H9 (cell line): ENCODE data around the gene LYVE1. TPM values are rescaled to one million over a fixed set of nuclear protein-coding genes. Genes with fewer than 3 reads are reported as not detected.

ENCODE experiments used
- DNase-seq: peaks from one replicate; pipeline ENCODE4 v3.0.0-alpha.2; 2017
- H2AFZ ChIP-seq: one replicate; pipeline ENCODE4 v1.6.1; 2013; ENCODE audit warnings: mild to moderate bottlenecking, low read length, control low read depth, moderate library complexity
- H2AK5ac ChIP-seq: 2 replicates; pipeline ENCODE4 v1.6.1; 2013; ENCODE audit warnings: low read length, control low read depth, mixed read lengths; ENCODE audit not compliant: insufficient read length
- H2BK120ac ChIP-seq: one replicate; pipeline ENCODE4 v1.6.1; 2013; ENCODE audit warnings: low read depth, mild to moderate bottlenecking, low read length, control low read depth, inconsistent platforms; ENCODE audit not compliant: poor library complexity, severe bottlenecking
- H2BK12ac ChIP-seq: 2 replicates; pipeline ENCODE4 v1.6.1; 2013; ENCODE audit warnings: low read length, control low read depth, mixed read lengths, low read depth; ENCODE audit not compliant: insufficient read length
- H2BK15ac ChIP-seq: 2 replicates; pipeline ENCODE4 v1.6.1; 2013; ENCODE audit warnings: low read depth, low read length, control low read depth
- H2BK20ac ChIP-seq: one replicate; pipeline ENCODE4 v1.6.1; 2013; ENCODE audit warnings: low read depth, mild to moderate bottlenecking, low read length, control low read depth, inconsistent platforms; ENCODE audit not compliant: poor library complexity, severe bottlenecking
- H2BK5ac ChIP-seq: 2 replicates; pipeline ENCODE4 v1.6.1; 2013; ENCODE audit warnings: low read length, control low read depth, mixed read lengths; ENCODE audit not compliant: insufficient read length
- H3K14ac ChIP-seq: 2 replicates; pipeline ENCODE4 v1.6.1; 2013; ENCODE audit warnings: low read length, control low read depth; ENCODE audit not compliant: insufficient read depth
- H3K18ac ChIP-seq: 2 replicates; pipeline ENCODE4 v1.6.1; 2013; ENCODE audit warnings: low read depth, mild to moderate bottlenecking, mixed read lengths, low read length, control low read depth; ENCODE audit not compliant: insufficient read length
- H3K23ac ChIP-seq: 2 replicates; pipeline ENCODE4 v1.6.1; 2013; ENCODE audit warnings: low read length, control low read depth, mixed read lengths, low read depth; ENCODE audit not compliant: insufficient read length
- H3K23me2 ChIP-seq: 2 replicates; pipeline ENCODE4 v1.6.1; 2013; ENCODE audit warnings: low read depth, mild to moderate bottlenecking, mixed read lengths, low read length, control low read depth; ENCODE audit not compliant: insufficient read length, poor library complexity, severe bottlenecking
- H3K27ac ChIP-seq: 2 replicates; pipeline ENCODE4 v1.5.1; 2013; ENCODE audit warnings: low read length, control low read depth, mixed read lengths, low read depth; ENCODE audit not compliant: insufficient read length
- H3K27me3 ChIP-seq: 2 replicates; pipeline ENCODE4 v1.6.1; 2013; ENCODE audit warnings: low read length, control low read depth, inconsistent platforms; ENCODE audit not compliant: insufficient read depth
- H3K4ac ChIP-seq: 2 replicates; pipeline ENCODE4 v1.6.1; 2013; ENCODE audit warnings: low read depth, mild to moderate bottlenecking, control low read depth, inconsistent platforms, low read length, moderate library complexity
- H3K4me1 ChIP-seq: 2 replicates; pipeline ENCODE4 v1.6.1; 2013; ENCODE audit warnings: low read length, control low read depth, inconsistent platforms; ENCODE audit not compliant: insufficient read depth
- H3K4me2 ChIP-seq: 2 replicates; pipeline ENCODE4 v1.6.1; 2013; ENCODE audit warnings: low read length, control low read depth, mixed read lengths; ENCODE audit not compliant: insufficient read length, insufficient read depth
- H3K56ac ChIP-seq: 2 replicates; pipeline ENCODE4 v1.6.1; 2013; ENCODE audit warnings: low read depth, mild to moderate bottlenecking, mixed read lengths, low read length, control low read depth; ENCODE audit not compliant: insufficient read length
- H3K79me1 ChIP-seq: 2 replicates; pipeline ENCODE4 v1.6.1; 2013; ENCODE audit warnings: low read depth, mild to moderate bottlenecking, moderate library complexity, low read length, control low read depth, inconsistent platforms; ENCODE audit not compliant: insufficient read depth, poor library complexity, severe bottlenecking
- H3K79me2 ChIP-seq: 2 replicates; pipeline ENCODE4 v1.6.1; 2013; ENCODE audit warnings: low read length, control low read depth, inconsistent platforms; ENCODE audit not compliant: insufficient read depth
- H3K9ac ChIP-seq: 2 replicates; pipeline ENCODE4 v1.6.1; 2013; ENCODE audit warnings: low read length, control low read depth, mixed read lengths; ENCODE audit not compliant: insufficient read length; ENCODE audit errors: extremely low read depth
- H3K9me3 ChIP-seq: one replicate; pipeline ENCODE4 v1.6.1; 2013; ENCODE audit warnings: low read depth, low read length, inconsistent platforms; ENCODE audit not compliant: control insufficient read depth
- H3T11ph ChIP-seq: one replicate; pipeline ENCODE4 v1.6.1; 2013; ENCODE audit warnings: mild to moderate bottlenecking, low read length, control low read depth, inconsistent platforms
- H4K20me1 ChIP-seq: one replicate; pipeline ENCODE4 v1.6.1; 2013; ENCODE audit not compliant: control insufficient read depth, insufficient read length, insufficient read depth
- H4K5ac ChIP-seq: 2 replicates; pipeline ENCODE4 v1.6.1; 2013; ENCODE audit warnings: low read depth, mild to moderate bottlenecking, mixed read lengths, low read length, control low read depth; ENCODE audit not compliant: insufficient read length
- H4K8ac ChIP-seq: replicated peaks from 2 replicates; pipeline ENCODE4 v1.6.1; 2013; ENCODE audit warnings: low read length, control low read depth, mixed read lengths, low read depth; ENCODE audit not compliant: insufficient read length
- H4K91ac ChIP-seq: 2 replicates; pipeline ENCODE4 v1.6.1; 2013; ENCODE audit warnings: low read depth, mild to moderate bottlenecking, moderate library complexity, mixed read lengths, low read length, control low read depth; ENCODE audit not compliant: insufficient read length
- H3K27ac Mint-ChIP-seq, 3 experiments: 2 replicates in 2 of 3; 3 replicates in 1 of 3; pipeline ENCODE4 v1.8.0; 2020 to 2021; ENCODE audit warnings: mixed read lengths in 3 of 3, mild to moderate bottlenecking in 1 of 3, moderate library complexity in 1 of 3
- H3K27me3 Mint-ChIP-seq: 2 replicates; pipeline ENCODE4 v1.8.0; 2021; ENCODE audit warnings: low read depth, mild to moderate bottlenecking, moderate library complexity, mixed read lengths
- H3K36me3 Mint-ChIP-seq, 3 experiments: 2 replicates in 2 of 3; 3 replicates in 1 of 3; pipeline ENCODE4 v1.8.0; 2020 to 2021; ENCODE audit warnings: low read depth in 3 of 3, mixed read lengths in 3 of 3; ENCODE audit not compliant: insufficient read depth in 1 of 3
- H3K4me1 Mint-ChIP-seq, 2 experiments: 2 replicates each; pipeline ENCODE4 v1.8.0; 2020; ENCODE audit warnings: mixed read lengths in 2 of 2
- H3K4me3 Mint-ChIP-seq, 2 experiments: 2 replicates in 1 of 2; 3 replicates in 1 of 2; pipeline ENCODE4 v1.8.0; 2020 to 2021; ENCODE audit warnings: mild to moderate bottlenecking in 2 of 2, mixed read lengths in 2 of 2, moderate library complexity in 1 of 2
- H3K9me3 Mint-ChIP-seq, 2 experiments: 2 replicates in 1 of 2; 3 replicates in 1 of 2; pipeline ENCODE4 v1.8.0; 2020; ENCODE audit warnings: mild to moderate bottlenecking in 2 of 2, mixed read lengths in 2 of 2, moderate library complexity in 1 of 2
- total RNA-seq: library from RNA; stranded (reverse); gene quantifications from 2 replicates; pipeline ENCODE4 v1.2.1, GENCODE V29; 2021
- TF ChIP-seq, protein P1 (sequence below): fragments of 200-600 bp; sonication (generic); conservative IDR thresholded peaks from 3 replicates; pipeline ENCODE4 v1.8.0; 2021; ENCODE audit warnings: antibody characterized with exemption, mild to moderate bottlenecking

The LYVE1 gene
- total RNA-seq, 1 experiment from 2014 or later = not detected

GRCh38 chr11:10518123-10518522 lies 50.3 kb downstream of the LYVE1 start:
- H3K27ac ChIP-seq = no peak overlapping the region
- no peaks in the 10 kb centered on the region for H3K9me3 Mint-ChIP-seq

More at GRCh38 chr11:10518123-10518522, 50.3 kb downstream of the LYVE1 start:
- H3K9me3 ChIP-seq = no peaks in the 10 kb centered on the region
- no peak overlapping the region for H3T11ph ChIP-seq
- no peak overlapping the region for H3K27ac Mint-ChIP-seq
- no peak overlapping the region for H2BK5ac ChIP-seq
- H4K20me1 ChIP-seq = no peaks in the 10 kb centered on the region
- no peaks in the 10 kb centered on the region for H3K27me3 ChIP-seq
- no peak overlapping the region for H2BK120ac ChIP-seq
- H4K8ac ChIP-seq = no peak overlapping the region
- no peaks in the 10 kb centered on the region for H3K79me2 ChIP-seq
- 0 out of 4 replicates have a peak, but pooled peaks cover 0 to 2% of the 10 kb centered on the region in 2 experiments for H3K4me1 Mint-ChIP-seq
- no peak overlapping the region for H3K4me3 Mint-ChIP-seq
- H2BK12ac ChIP-seq = no peak overlapping the region
- H3K14ac ChIP-seq = no peak overlapping the region
- no peaks in the 10 kb centered on the region for H3K27me3 Mint-ChIP-seq
- TF ChIP-seq, protein P1, sequence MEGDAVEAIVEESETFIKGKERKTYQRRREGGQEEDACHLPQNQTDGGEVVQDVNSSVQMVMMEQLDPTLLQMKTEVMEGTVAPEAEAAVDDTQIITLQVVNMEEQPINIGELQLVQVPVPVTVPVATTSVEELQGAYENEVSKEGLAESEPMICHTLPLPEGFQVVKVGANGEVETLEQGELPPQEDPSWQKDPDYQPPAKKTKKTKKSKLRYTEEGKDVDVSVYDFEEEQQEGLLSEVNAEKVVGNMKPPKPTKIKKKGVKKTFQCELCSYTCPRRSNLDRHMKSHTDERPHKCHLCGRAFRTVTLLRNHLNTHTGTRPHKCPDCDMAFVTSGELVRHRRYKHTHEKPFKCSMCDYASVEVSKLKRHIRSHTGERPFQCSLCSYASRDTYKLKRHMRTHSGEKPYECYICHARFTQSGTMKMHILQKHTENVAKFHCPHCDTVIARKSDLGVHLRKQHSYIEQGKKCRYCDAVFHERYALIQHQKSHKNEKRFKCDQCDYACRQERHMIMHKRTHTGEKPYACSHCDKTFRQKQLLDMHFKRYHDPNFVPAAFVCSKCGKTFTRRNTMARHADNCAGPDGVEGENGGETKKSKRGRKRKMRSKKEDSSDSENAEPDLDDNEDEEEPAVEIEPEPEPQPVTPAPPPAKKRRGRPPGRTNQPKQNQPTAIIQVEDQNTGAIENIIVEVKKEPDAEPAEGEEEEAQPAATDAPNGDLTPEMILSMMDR = no peak
- H3K79me1 ChIP-seq = no peaks in the 10 kb centered on the region
- H2BK15ac ChIP-seq = no peak overlapping the region
- no peak overlapping the region for H2AK5ac ChIP-seq
- H2AFZ ChIP-seq = no peak overlapping the region
- H4K91ac ChIP-seq = no peak overlapping the region
- DNase-seq = no peak
- H3K23ac ChIP-seq = no peak overlapping the region
- no peak overlapping the region for H3K18ac ChIP-seq
- H4K5ac ChIP-seq = no peak overlapping the region
- H3K4me2 ChIP-seq = no peak overlapping the region
- no peak overlapping the region for H3K56ac ChIP-seq
- H3K9ac ChIP-seq = no peak overlapping the region
- H3K36me3 Mint-ChIP-seq = peaks cover 0 to 3% (median 0%) of the 10 kb centered on the region in 3 experiments; a peak in 2 of 7 replicates
- H3K4me1 ChIP-seq = no peaks in the 10 kb centered on the region
- no peak overlapping the region for H2BK20ac ChIP-seq
- no peak overlapping the region for H3K4ac ChIP-seq
- H3K23me2 ChIP-seq = no peaks in the 10 kb centered on the region
